HepG2 (cell line): ENCODE data around the gene KANSL3. TPM values are rescaled to one million over a fixed set of nuclear protein-coding genes. Genes with fewer than 3 reads are reported as not detected.

Experiments used
- BCL6 ChIP-seq: IDR thresholded peaks from 2 replicates; pipeline ENCODE4 v1.6.1; 2016; ENCODE audit warnings: missing genetic modification reagents, missing compliant biosample characterization
- CBX2 ChIP-seq, 2 experiments: fragments of 200-600 bp in 1 of 2; sonication (generic); formaldehyde crosslinking in 1 of 2; IDR thresholded peaks; 2 replicates each; pipeline versions ENCODE4 v1.7.0 to v1.8.1; 2018 to 2022; ENCODE audit warnings: low read depth in 2 of 2, low read length in 1 of 2, mild to moderate bottlenecking in 1 of 2, missing genetic modification reagents in 1 of 2
- CBX5 ChIP-seq: sonication (generic); formaldehyde crosslinking; IDR thresholded peaks from 2 replicates; pipeline ENCODE4 v1.4.0; 2020; ENCODE audit warnings: missing genetic modification reagents, borderline replicate concordance
- EP300 ChIP-seq, 3 experiments: sonication (generic) in 1 of 3; formaldehyde crosslinking in 1 of 3; IDR thresholded peaks; 2 replicates each; pipeline versions ENCODE4 v1.5.1 to v1.6.1; 2011 to 2020; ENCODE audit warnings: low read depth in 2 of 3, low read length in 2 of 3, borderline replicate concordance in 1 of 3, improper control_type of control experiment in 1 of 3, mild to moderate bottlenecking in 1 of 3, missing genetic modification reagents in 1 of 3, moderate library complexity in 1 of 3
- GFI1 ChIP-seq: sonication (generic); formaldehyde crosslinking; IDR thresholded peaks from 2 replicates; pipeline ENCODE4 v1.5.0; 2020; ENCODE audit warnings: missing genetic modification reagents, mild to moderate bottlenecking, borderline replicate concordance
- HHEX ChIP-seq: IDR thresholded peaks from 2 replicates; pipeline ENCODE4 v1.6.1; 2016; ENCODE audit warnings: control low read depth
- LCORL ChIP-seq, 2 experiments: fragments of 450-650 bp in 1 of 2; sonication (generic) in 1 of 2; formaldehyde crosslinking in 1 of 2; IDR thresholded peaks; 2 replicates each; pipeline versions ENCODE4 v1.5.0 to v1.6.1; 2017 to 2020; ENCODE audit warnings: antibody characterized with exemption in 1 of 2, missing genetic modification reagents in 1 of 2
- MED13 ChIP-seq: sonication (generic); formaldehyde crosslinking; IDR thresholded peaks from 2 replicates; pipeline ENCODE4 v1.5.0; 2020; ENCODE audit warnings: missing genetic modification reagents
- NR2F6 ChIP-seq, 2 experiments: IDR thresholded peaks; 2 replicates each; pipeline ENCODE4 v1.6.1; 2016; ENCODE audit warnings: antibody characterized with exemption in 1 of 2, mild to moderate bottlenecking in 1 of 2
- POLR2A ChIP-seq, 2 experiments: IDR thresholded peaks; 2 replicates each; pipeline ENCODE4 v1.6.1; 2011; ENCODE audit warnings: low read depth in 2 of 2, low read length in 2 of 2, mild to moderate bottlenecking in 1 of 2, moderate library complexity in 1 of 2; ENCODE audit not compliant: insufficient read depth in 1 of 2
- SALL1 ChIP-seq: sonication (generic); formaldehyde crosslinking; IDR thresholded peaks from 2 replicates; pipeline ENCODE4 v1.8.0; 2022; ENCODE audit warnings: mild to moderate bottlenecking, missing genetic modification reagents
- SOX13 ChIP-seq, 3 experiments: fragments of 450-650 bp in 1 of 3; sonication (generic) in 1 of 3; formaldehyde crosslinking in 1 of 3; IDR thresholded peaks in 2 of 3; conservative IDR thresholded peaks in 1 of 3; 2 replicates each; pipeline versions ENCODE4 v1.5.0 to v1.6.1; 2016 to 2020; ENCODE audit warnings: antibody characterized with exemption in 1 of 3, mild to moderate bottlenecking in 1 of 3, missing compliant biosample characterization in 1 of 3, missing genetic modification reagents in 1 of 3, moderate library complexity in 1 of 3
- SOX6 ChIP-seq, 2 experiments: fragments of 450-650 bp in 1 of 2; sonication (generic) in 1 of 2; formaldehyde crosslinking in 1 of 2; IDR thresholded peaks; 2 replicates each; pipeline versions ENCODE4 v1.4.0 to v1.6.1; 2017 to 2020; ENCODE audit warnings: antibody characterized with exemption in 1 of 2, mild to moderate bottlenecking in 1 of 2, missing genetic modification reagents in 1 of 2
- TBX2 ChIP-seq: sonication (generic); formaldehyde crosslinking; IDR thresholded peaks from 2 replicates; pipeline ENCODE4 v1.5.0; 2020; ENCODE audit warnings: missing genetic modification reagents, mild to moderate bottlenecking, borderline replicate concordance
- TBX3 ChIP-seq: fragments of 450-650 bp; IDR thresholded peaks from 2 replicates; pipeline ENCODE4 v1.6.1; 2017; ENCODE audit warnings: antibody characterized with exemption, mild to moderate bottlenecking, inconsistent platforms, borderline replicate concordance
- TCF7 ChIP-seq: sonication (generic); IDR thresholded peaks from 2 replicates; pipeline ENCODE4 v1.6.1; 2016; ENCODE audit warnings: antibody characterized with exemption, low read depth
- ZNF256 ChIP-seq: sonication (generic); formaldehyde crosslinking; conservative IDR thresholded peaks from 2 replicates; pipeline ENCODE4 v1.4.0; 2020; ENCODE audit warnings: missing genetic modification reagents
- ZNF484 ChIP-seq: sonication (generic); formaldehyde crosslinking; IDR thresholded peaks from 2 replicates; pipeline ENCODE4 v1.5.1; 2020; ENCODE audit warnings: mild to moderate bottlenecking, low read depth, missing genetic modification reagents, borderline replicate concordance
- ZNF589 ChIP-seq: sonication (generic); formaldehyde crosslinking; conservative IDR thresholded peaks from 2 replicates; pipeline ENCODE4 v1.8.0; 2022; ENCODE audit warnings: mild to moderate bottlenecking, moderate library complexity, missing genetic modification reagents
- polyA plus RNA-seq, 8 experiments: library from polyadenylated mRNA; depleted of rRNA in 3 of 8; stranded (reverse) in 7 of 8; unstranded in 1 of 8; fragments of >200 nt; fragmentation: Illumina TruSeq in 4 of 8; extraction: Trizol in 4 of 8; gene quantifications; 2 replicates each; pipeline versions ENCODE4 v1.2.1 to v1.2.3, GENCODE V29; 2011 to 2016; ENCODE audit warnings: low read depth in 4 of 8, missing spikeins in 1 of 8, mixed read lengths in 1 of 8; ENCODE audit not compliant: insufficient read depth in 1 of 8
- total RNA-seq, 5 experiments: library from RNA; depleted of rRNA; stranded (reverse); fragments of >200 nt; fragmentation: Illumina TruSeq; extraction: Trizol; gene quantifications; 2 replicates each; pipeline ENCODE4 v1.2.3, GENCODE V29; 2016; ENCODE audit warnings: low read depth in 1 of 5
- TF ChIP-seq, protein P1 (sequence below): IDR thresholded peaks from 2 replicates; pipeline ENCODE4 v1.6.1; 2012; ENCODE audit warnings: low read length, improper control_type of control experiment
- TF ChIP-seq, protein P2 (sequence below): sonication (generic); formaldehyde crosslinking; conservative IDR thresholded peaks from 2 replicates; pipeline ENCODE4 v1.4.0; 2020; ENCODE audit warnings: mild to moderate bottlenecking, missing genetic modification reagents, moderate library complexity

KANSL3 gene
- total and polyA plus RNA-seq, 2 of the 13 experiments (the other 11 are each of a cell fraction or from before 2014, with no cell fraction given), result 20.8 to 37.3 TPM

DNA sequence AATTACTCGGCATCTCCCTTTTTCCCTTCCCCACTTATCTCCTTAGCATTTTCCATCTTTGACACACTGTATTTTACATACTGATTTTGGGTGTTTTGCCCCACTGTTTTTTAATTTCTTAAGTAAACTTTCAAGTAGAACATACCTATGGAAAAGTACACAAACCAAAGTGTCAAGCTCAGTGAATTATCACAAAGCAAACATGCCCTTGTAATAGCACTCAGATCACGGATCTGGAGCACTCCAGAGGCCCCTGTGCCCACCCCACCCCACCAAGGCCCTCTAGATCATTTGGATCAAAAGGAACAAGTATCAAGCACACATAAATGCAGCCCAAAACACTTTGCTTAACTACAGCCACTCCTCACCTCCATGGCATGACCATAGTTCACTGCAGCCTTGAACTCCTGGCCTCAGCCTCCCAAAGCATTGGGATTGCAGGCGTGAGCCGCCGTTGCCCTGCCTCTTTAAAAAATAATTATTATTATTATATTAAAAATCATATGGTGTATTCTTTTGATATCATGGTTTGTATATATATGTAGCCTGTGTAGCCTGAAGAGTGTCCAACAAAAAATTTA lies 42.5 kb upstream of the KANSL3 start (continued):
- peak; percentile 48 for TF ChIP-seq GFI1 (CRISPR knock-in tag)
- no peak for TF ChIP-seq ZNF256 (CRISPR knock-in tag)
- TF ChIP-seq CBX5 (CRISPR knock-in tag), result no peak
- TF ChIP-seq ZNF484 (CRISPR knock-in tag), result no peak
- TF ChIP-seq MED13 (CRISPR knock-in tag), result no peak
- TF ChIP-seq TCF7, result 0 out of 2 replicates have a peak, but pooled peaks have one; percentile 9
- peak; percentile 52; the same call in 1 of the 2 replicates for TF ChIP-seq SALL1 (CRISPR knock-in tag)
- peak; percentile 56 for TF ChIP-seq NR2F6 (IDR thresholded peaks at IDR 0.05)
- TF ChIP-seq NR2F6 (CRISPR knock-in tag; IDR thresholded peaks at IDR 0.05), result 0 out of 2 replicates have a peak, but pooled peaks have one; percentile 28
- TF ChIP-seq BCL6, result 0 out of 2 replicates have a peak, but pooled peaks have one; percentile 14
- TF ChIP-seq CBX2 (IDR thresholded peaks at IDR 0.05; ENCODE audit: low read depth, low read length), result 0 out of 2 replicates have a peak, but pooled peaks have one; percentile 30
- no peak for TF ChIP-seq CBX2 (CRISPR knock-in tag; IDR thresholded peaks at IDR 0.05; ENCODE audit: low read depth)
- peak; percentile 82 for TF ChIP-seq HHEX
- peak; percentile 63; the same call in 1 of the 2 replicates for TF ChIP-seq TBX2 (CRISPR knock-in tag)
- TF ChIP-seq TBX3, result peak; percentile 62; the same call in 1 of the 2 replicates
- no peak for TF ChIP-seq LCORL (IDR thresholded peaks at IDR 0.05)
- peak; percentile 62; the same call in 1 of the 2 replicates for TF ChIP-seq LCORL (CRISPR knock-in tag; IDR thresholded peaks at IDR 0.05)
- no peak for TF ChIP-seq POLR2A (IDR thresholded peaks at IDR 0.05; ENCODE audit: insufficient read depth in 1 of 2, low read depth in 2 of 2, low read length in 2 of 2)
- TF ChIP-seq SOX13 (IDR thresholded peaks at IDR 0.05), result no peak
- peak in 1 of 2 experiments; percentile 30; a peak in 1 of 4 replicates for TF ChIP-seq SOX13 (CRISPR knock-in tag; conservative IDR thresholded peaks at IDR 0.05 in 1 of 2, IDR thresholded peaks at IDR 0.05 in 1 of 2)
- TF ChIP-seq, protein P1, sequence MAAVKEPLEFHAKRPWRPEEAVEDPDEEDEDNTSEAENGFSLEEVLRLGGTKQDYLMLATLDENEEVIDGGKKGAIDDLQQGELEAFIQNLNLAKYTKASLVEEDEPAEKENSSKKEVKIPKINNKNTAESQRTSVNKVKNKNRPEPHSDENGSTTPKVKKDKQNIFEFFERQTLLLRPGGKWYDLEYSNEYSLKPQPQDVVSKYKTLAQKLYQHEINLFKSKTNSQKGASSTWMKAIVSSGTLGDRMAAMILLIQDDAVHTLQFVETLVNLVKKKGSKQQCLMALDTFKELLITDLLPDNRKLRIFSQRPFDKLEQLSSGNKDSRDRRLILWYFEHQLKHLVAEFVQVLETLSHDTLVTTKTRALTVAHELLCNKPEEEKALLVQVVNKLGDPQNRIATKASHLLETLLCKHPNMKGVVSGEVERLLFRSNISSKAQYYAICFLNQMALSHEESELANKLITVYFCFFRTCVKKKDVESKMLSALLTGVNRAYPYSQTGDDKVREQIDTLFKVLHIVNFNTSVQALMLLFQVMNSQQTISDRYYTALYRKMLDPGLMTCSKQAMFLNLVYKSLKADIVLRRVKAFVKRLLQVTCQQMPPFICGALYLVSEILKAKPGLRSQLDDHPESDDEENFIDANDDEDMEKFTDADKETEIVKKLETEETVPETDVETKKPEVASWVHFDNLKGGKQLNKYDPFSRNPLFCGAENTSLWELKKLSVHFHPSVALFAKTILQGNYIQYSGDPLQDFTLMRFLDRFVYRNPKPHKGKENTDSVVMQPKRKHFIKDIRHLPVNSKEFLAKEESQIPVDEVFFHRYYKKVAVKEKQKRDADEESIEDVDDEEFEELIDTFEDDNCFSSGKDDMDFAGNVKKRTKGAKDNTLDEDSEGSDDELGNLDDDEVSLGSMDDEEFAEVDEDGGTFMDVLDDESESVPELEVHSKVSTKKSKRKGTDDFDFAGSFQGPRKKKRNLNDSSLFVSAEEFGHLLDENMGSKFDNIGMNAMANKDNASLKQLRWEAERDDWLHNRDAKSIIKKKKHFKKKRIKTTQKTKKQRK, result no peak
- no peak for TF ChIP-seq ZNF589 (CRISPR knock-in tag)
- peak in 1 of 2 experiments; percentile 44; a peak in 1 of 4 replicates for TF ChIP-seq EP300 (IDR thresholded peaks at IDR 0.05; ENCODE audit: low read depth in 2 of 2, low read length in 2 of 2)
- TF ChIP-seq EP300 (CRISPR knock-in tag; IDR thresholded peaks at IDR 0.05; ENCODE audit: borderline replicate concordance), result no peak
- TF ChIP-seq SOX6 (IDR thresholded peaks at IDR 0.05), result no peak
- TF ChIP-seq SOX6 (CRISPR knock-in tag; IDR thresholded peaks at IDR 0.05), result peak; percentile 44; the same call in 1 of the 2 replicates
- TF ChIP-seq, protein P2, sequence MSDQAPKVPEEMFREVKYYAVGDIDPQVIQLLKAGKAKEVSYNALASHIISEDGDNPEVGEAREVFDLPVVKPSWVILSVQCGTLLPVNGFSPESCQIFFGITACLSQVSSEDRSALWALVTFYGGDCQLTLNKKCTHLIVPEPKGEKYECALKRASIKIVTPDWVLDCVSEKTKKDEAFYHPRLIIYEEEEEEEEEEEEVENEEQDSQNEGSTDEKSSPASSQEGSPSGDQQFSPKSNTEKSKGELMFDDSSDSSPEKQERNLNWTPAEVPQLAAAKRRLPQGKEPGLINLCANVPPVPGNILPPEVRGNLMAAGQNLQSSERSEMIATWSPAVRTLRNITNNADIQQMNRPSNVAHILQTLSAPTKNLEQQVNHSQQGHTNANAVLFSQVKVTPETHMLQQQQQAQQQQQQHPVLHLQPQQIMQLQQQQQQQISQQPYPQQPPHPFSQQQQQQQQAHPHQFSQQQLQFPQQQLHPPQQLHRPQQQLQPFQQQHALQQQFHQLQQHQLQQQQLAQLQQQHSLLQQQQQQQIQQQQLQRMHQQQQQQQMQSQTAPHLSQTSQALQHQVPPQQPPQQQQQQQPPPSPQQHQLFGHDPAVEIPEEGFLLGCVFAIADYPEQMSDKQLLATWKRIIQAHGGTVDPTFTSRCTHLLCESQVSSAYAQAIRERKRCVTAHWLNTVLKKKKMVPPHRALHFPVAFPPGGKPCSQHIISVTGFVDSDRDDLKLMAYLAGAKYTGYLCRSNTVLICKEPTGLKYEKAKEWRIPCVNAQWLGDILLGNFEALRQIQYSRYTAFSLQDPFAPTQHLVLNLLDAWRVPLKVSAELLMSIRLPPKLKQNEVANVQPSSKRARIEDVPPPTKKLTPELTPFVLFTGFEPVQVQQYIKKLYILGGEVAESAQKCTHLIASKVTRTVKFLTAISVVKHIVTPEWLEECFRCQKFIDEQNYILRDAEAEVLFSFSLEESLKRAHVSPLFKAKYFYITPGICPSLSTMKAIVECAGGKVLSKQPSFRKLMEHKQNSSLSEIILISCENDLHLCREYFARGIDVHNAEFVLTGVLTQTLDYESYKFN (CRISPR knock-in tag), result peak; percentile 56
